Measurements from ENCODE around the gene ENO3. TPM values are rescaled to one million over a fixed set of nuclear protein-coding genes. Genes with fewer than 3 reads are reported as not detected.

The ENO3 gene
- total RNA-seq, 1 experiment from 2014 or later, result not detected

DNA sequence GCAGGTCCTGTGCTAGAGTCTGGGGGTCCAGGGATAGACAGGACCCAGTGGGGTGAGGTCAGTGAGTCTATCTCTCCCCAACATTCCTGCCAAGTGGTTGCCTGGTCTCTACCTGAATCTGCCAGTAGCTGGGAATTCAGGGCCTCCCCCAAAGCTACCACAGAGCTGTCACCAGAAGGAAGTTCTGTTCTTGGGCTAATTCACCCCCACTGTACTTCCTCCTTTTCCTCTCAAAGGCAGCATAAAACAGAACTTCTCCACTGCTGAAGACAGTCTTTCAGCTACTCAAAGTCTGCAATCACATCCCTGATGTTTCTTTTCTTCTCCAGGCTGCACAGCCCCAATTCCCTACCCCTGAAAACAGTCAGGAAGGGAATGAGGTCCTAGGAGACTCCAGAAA is 27.8 kb downstream of the ENO3 start:
- no peak for DNase-seq
- Histone ChIP-seq H3K27me3 (no peaks in the 10 kb centered on the region), H3K36me3 (peaks cover 4% of the 10 kb centered on the region; the same call in 1 of the 2 replicates), H3K9me3 (no peaks in the 10 kb centered on the region), H3K4me3 (no peak overlapping the region)

DNA sequence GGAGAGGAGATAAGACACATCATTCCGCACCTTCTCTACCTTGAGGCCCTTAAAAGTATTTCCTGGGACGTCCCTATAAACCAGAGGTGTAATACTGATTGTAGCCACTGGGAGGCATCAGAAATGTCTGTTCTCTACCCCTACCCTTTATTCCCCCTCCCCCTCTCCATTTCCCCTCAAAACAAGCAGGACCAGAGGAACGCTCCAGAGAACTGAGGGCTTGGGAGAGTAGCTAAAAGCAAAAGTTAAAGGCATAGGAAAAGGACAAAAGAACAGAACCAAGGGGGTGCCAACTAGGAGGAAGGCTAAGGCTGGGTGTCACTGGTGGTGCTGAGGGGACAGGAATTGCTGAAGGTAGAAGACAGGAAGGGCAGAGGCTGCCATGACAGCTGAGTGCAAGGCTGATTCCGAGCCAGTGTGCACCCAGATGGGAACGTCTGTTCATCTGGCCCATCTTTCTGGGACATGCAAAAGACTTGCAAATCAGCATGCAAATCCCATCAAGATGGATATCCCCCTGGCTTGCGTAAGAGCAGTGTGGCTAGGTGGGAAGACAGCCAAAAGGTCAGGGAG is 29.8 kb downstream of the ENO3 start:
- Histone ChIP-seq H3K4me3 (no peak overlapping the region), H3K36me3 (peaks cover 4% of the 10 kb centered on the region; the same call in 1 of the 2 replicates), H3K9me3 (no peaks in the 10 kb centered on the region), H3K27me3 (no peaks in the 10 kb centered on the region)
- DNase-seq, result no peak

DNA sequence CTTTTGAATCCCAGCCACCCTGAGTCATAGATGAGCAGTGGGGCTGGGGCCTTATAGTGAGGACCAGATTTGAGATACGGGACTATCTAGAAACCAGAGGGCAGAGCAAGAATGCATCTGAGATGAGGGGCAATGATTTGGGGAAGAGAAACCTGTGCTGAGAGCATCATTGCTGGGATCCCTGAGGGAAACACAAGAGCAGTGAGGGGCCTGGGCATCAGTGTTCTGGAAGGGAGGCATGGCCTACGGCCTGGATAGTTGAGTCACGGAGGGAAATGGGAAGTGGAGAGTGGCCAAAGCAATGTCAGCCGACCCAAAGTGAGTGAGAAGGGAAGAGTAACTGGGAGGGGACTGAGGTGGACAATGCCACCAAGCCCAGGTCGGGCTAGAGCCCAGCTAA is 31.4 kb downstream of the ENO3 start:
- Histone ChIP-seq H3K27me3 (no peaks in the 10 kb centered on the region), H3K4me3 (no peak overlapping the region), H3K9me3 (no peaks in the 10 kb centered on the region), H3K36me3 (peaks cover 4% of the 10 kb centered on the region; the same call in 1 of the 2 replicates)
- DNase-seq, result no peak

DNA sequence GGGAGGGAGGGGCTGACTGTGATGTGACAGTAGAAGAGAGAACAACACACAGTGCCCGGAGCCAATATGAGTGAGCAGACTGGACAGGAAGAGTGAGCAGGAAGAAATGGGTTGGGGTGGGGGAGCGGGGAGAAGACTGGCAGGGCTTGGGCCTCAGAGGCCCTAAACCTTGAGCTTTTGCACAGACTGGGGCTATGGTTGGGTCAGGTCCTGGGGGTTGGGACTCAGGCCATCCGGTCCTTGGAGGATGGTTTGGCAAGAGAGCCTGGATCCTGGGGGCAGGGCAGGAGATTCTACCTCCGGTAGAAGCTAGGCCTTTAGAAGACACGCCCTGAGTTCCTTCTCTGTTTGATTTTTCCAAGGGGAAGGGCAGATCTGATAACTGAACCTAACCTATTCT is 35.5 kb downstream of the ENO3 start:
- no peaks in the 10 kb centered on the region for H3K9me3 ChIP-seq
- H3K4me3 ChIP-seq, result peak overlapping the region; percentile 66
- no peaks in the 10 kb centered on the region for H3K36me3 ChIP-seq
- H3K27me3 ChIP-seq, result no peaks in the 10 kb centered on the region
- DNase-seq, result no peak

DNA sequence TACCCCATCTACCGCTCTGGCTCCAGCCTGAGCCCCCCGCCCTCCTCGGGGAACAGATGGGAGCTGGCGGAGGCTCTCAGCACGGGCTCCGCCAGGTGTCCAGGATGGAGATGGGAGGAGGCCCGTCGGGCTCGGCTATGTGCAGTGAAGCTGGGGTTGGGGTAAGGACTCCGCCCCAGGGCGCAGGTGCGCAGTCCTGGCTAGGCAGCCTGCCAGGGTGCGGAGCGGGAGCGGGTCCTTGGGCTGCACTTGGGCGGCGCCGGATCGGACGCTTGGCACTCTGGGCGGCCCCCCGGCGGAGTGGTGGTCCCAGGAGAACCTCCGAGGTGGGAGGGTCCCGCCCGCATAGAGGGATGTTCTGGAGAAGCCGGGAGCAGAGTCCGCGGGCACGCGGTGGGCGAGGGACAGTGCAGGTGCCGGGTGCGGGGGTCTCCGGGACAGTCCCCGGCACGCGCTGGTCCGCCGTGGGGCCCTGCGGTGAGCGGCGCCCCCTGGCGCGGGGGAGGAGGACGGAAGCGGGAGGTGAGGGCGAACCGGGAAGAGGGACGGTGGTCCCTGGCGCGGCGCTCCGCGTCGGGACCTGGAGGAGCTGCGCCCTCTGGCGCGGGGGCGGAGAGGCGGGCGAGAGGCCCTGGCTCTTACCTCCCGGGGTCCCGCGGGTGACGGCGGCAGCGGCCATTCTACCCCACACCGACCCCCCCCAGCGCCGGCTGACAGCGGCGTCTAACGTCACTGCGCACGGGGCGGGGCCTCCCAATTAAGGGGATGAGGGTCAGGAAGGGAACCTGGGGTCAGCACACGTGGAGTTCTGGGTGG is 36.2 kb downstream of the ENO3 start, which contains the start of gene CAMTA2:
Gene CAMTA2, minus strand, starts transcription at position 725 of the 816 bp plus-strand sequence. CDS start 1,453 bp downstream, outside the sequence.
- Histone ChIP-seq H3K36me3 (no peaks in the 10 kb centered on the region), H3K27me3 (no peaks in the 10 kb centered on the region), H3K4me3 (peak within 1 kb of the TSS; percentile 66), H3K9me3 (no peaks in the 10 kb centered on the region)
- DNase-seq, result peak; percentile 78

DNA sequence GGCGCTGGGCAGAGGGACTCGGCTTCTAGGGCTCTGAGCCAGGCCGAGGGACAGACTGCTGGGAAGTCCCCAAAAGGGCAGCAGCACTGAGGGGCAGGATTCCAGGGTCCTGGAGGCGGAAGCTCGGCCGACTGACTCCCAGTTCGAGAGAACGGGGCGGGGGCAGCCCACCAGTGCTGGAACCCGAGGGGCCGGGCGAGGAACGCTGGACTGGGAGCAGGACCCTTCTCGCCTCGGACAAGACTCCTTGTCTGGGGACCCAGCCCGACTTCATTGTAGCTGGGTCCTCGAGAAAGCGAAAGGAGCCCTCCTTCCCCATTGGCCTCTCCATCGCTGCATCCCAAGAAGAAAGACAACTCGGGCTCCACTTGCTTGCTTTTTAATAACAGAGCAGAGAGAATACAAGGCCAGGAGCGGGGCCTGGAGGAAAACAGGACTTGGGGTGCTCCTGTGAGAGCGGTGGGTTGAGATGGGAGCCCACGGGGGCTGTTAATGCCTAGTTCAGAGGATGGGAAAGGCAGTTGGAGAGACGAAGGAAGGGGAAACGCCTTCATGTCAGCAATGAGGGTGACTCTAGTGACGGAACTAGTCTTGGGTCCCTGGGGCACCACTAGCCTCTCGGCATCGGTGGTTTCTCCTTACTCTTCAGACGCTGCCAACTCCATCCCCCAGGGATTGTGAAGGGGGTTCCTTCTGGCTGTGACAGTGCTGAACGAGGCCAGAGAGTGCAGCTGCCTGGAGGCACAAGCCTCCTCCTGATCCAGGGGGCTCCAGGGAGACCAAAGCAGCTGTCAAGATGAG is 37.0 kb downstream of the ENO3 start:
- Histone ChIP-seq H3K27me3 (no peaks in the 10 kb centered on the region), H3K4me3 (peak overlapping the region; percentile 66), H3K9me3 (no peaks in the 10 kb centered on the region), H3K36me3 (no peaks in the 10 kb centered on the region)
- DNase-seq, result no peak

DNA sequence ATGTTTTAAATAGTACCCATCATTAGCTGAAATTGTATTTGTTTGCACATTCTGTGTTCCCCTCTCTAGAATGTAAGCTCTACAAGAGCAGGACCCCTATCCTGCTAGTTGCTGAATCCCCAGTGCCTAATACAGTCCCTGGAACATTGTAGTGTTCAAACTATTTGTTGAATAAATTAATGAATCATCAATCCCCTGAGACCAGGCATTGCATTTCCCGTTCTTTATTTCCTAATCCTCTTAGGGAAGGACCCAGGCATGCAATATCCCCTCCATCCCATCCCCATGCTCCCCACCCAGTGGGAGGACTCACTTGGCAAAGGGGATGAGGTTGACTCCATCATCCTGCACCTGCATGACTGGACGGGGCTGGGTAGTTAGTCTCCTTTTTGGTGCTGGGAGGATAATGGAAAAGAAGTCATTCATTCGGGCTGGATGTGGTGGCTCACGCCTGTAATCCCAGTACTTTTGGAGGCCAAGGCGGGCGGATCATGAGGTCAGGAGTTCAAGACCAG is 43.2 kb downstream of the ENO3 start:
- H3K4me3 ChIP-seq, result no peak overlapping the region
- no peaks in the 10 kb centered on the region for H3K36me3 ChIP-seq
- no peaks in the 10 kb centered on the region for H3K27me3 ChIP-seq
- no peaks in the 10 kb centered on the region for H3K9me3 ChIP-seq
- DNase-seq, result no peak

DNA sequence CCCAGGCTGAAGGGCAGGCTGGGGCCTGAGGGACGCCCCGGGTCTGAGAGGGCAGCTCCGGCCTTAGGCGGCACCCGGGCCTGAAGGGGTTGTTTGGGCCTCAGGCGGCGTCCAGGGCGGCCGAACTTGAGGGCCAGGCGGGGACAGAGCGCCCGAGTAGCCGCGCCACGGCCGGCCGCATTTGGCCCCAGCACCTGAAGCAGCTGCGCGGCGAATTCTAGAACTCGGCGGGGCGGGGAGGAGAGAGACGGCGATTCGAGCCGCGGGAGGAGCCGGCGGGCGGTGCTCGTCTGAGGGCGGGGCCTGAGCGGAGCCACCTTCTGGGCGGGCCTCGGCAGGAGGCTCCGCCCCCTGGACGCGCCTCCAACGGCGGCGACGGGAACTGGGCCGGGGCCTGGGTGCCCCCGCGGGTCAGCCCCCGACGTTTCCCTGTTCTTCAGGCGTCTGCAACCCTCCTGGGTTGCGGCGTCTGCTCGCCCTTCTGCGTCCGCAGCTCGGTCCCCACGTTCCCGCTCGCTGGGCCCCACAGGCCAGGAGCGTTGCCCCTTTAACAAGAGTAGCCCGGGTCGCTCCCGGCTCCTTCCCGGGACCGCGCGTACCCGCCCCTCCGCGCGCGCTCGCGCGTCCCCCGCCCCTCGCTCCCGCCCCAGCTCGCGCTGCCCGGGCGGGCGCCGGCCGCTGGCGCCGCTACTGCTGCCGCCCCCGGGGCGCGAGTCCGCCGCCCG is 46.5 kb downstream of the ENO3 start, which contains the start of the genes INCA1 and KIF1C:
Gene INCA1, minus strand, starts transcription at position 221 of the 725 bp plus-strand sequence. CDS start 3,085 bp downstream, outside the sequence.
Gene KIF1C, plus strand, starts transcription at position 649 of the 725 bp plus-strand sequence. CDS start 2,297 bp downstream, outside the sequence.
- DNase-seq, result peak; percentile 82
- Histone ChIP-seq H3K27me3 (no peaks in the 10 kb centered on the region), H3K9me3 (no peaks in the 10 kb centered on the region)

DNA sequence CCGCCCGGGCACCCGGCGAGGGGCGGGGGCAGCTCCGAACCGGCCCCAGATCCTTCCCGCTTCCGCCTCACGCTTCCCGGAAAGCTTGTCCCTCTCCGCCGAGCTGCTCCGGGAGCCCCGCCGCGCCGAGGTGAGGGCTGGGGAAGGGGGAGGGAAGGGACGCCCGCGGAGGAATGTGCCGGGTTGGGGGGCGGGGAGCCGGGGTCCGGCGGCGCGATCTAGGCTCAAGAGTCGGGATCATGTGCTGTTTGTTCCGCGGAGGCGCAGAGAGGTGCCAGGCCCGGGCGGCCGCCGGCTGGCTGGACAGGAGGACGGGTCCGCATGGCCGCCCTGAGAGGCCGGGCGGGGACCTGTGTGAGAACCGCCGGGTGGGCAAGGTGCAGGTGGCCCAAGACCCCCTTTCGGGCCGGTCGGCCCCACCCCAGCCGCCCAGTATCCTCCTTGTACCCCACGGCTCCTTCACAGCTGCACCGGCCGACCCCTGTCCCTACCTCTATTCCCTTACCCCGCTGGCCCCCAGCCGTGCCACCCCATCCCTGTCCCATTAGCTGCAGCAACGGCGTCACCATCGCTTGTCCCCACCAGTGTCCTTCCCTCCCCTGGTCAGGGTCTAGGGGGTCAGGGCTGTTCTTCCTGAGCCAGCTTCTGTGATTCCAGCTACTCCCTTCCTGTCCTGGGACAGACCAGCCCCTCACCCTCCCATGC is 47.3 kb downstream of the ENO3 start:
- no peaks in the 10 kb centered on the region for H3K27me3 ChIP-seq
- H3K4me3 ChIP-seq, result peak overlapping the region; percentile 66
- peak; percentile 6 for DNase-seq
- H3K9me3 ChIP-seq, result no peaks in the 10 kb centered on the region
- peaks cover 17% of the 10 kb centered on the region for H3K36me3 ChIP-seq

More for the DNA sequence above, 46.5 kb downstream of the ENO3 start, which contains the start of the genes INCA1 and KIF1C:
- peaks cover 15% of the 10 kb centered on the region; the same call in 1 of the 2 replicates for H3K36me3 ChIP-seq
- H3K4me3 ChIP-seq, result peak within 1 kb of the TSS; percentile 66

DNA sequence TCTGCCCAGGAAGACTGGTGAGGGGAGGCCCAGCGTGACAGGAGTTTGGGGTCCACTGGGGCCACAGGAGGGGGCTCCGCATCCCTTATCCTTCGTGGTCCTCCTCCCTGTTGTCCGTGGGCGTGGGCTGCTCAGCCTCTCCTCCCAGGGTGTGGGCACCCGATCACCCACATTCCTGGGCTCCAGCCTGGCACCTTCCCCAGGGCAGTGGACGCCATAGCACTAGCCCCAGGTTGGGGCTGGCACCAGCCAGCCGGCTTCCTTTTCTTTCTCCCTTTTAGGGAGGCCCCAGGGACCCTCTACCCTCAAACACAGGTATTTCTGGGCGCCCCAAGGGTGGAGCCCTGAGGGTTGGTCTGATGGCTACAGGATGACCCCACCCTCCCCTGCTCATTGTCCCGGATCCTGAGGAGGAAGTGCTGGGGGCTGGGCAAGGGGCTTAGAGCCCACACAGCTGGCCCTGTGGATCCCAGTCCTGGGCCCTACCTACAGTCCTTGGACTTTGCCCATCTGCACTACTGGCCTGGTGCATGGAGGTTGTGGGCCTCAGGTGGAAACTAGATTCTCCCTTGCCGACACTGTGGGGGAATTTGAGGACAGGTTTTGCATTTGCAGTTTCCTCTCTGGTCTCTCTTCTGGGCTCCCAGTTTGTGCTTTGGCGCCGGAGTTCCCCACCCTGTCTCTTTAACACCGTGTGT is 48.0 kb downstream of the ENO3 start:
- H3K27me3 ChIP-seq, result no peaks in the 10 kb centered on the region
- peak overlapping the region; percentile 66 for H3K4me3 ChIP-seq
- peak; percentile 19 for DNase-seq
- H3K9me3 ChIP-seq, result no peaks in the 10 kb centered on the region
- H3K36me3 ChIP-seq, result peaks cover 23% of the 10 kb centered on the region

DNA sequence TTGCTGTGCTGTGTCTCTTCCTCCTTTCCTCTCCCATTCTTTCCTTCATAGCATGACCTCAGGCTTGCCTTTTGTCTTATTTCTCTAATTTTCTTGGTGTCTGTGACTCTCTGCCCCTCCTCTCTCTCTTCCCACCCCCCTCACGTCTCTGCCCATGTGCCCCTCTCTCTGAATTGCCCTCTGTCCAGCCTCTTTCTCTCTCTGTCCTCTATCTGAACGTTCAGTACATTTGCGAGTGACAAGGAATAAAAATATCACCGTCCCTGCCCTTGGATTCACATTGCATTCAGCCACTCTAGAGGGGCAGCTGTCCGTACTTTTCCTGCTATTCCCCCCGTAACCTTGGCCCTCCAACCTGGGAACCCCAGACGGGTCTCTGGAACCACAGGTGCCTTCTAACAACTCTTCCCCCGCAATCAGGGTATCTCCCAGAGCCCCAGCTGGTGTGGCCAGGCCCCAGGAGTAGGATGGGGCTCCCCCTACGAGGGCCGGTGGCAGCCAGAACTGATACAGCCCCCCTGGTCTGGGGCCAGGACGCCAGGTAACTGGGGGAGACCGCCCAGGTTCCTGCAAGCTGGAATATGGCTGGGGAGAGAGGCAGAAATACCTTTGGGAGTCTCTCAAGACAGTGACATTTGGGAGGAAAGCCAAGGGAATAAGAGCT is 48.6 kb downstream of the ENO3 start:
- DNase-seq, result no peak
- no peaks in the 10 kb centered on the region for H3K9me3 ChIP-seq
- peak overlapping the region; percentile 66 for H3K4me3 ChIP-seq
- H3K27me3 ChIP-seq, result no peaks in the 10 kb centered on the region
- peaks cover 29% of the 10 kb centered on the region for H3K36me3 ChIP-seq

DNA sequence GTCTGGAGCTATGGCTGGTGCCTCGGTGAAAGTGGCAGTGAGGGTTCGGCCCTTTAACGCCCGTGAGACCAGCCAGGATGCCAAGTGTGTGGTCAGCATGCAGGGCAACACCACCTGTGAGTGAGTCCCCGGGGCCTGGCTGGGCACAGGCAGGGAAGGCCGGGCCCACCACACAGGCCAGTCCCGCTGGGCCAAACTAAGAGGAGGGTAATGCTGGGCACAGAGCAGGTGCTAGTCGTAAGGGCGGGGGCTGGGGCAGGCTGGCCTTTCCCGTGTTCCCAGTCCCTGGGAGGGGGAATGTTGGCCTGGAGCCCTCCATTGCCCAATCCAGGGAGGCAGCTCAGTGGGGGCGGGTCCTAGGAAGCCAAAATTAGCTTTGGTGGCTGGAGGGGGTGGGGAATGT is 49.3 kb downstream of the ENO3 start:
- Histone ChIP-seq H3K36me3 (peaks cover 36% of the 10 kb centered on the region), H3K4me3 (no peak overlapping the region), H3K27me3 (no peaks in the 10 kb centered on the region), H3K9me3 (no peaks in the 10 kb centered on the region)
- no peak for DNase-seq

DNA sequence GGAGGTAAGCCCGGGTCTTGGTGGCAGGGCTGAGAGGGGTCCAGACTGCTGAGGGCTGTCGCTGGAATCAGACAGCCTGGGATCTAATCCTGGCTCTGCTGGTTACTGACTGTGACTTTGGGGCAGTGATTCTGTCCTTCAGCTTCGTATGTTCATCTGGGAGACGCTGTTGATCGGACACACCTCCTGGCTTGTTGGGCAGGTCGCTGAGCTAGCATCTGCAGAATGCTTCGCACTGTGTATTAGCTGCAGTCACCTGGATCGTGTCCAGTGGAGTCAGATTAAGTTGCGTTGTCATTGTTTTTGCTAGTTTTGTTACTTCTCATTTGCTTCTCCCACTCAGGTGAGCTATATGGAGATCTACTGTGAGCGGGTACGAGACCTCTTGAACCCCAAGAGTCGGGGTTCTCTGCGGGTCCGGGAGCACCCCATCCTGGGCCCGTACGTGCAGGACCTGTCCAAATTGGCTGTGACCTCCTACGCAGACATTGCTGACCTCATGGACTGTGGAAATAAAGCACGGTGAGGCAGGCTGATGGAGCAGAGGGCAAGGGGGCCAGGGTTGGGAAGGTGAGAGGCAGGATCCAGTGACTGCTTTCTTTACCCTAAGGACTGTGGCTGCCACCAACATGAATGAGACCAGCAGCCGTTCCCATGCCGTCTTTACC is 51.3 kb downstream of the ENO3 start:
- Histone ChIP-seq H3K4me3 (no peak overlapping the region), H3K9me3 (no peaks in the 10 kb centered on the region), H3K36me3 (peaks cover 38% of the 10 kb centered on the region), H3K27me3 (no peaks in the 10 kb centered on the region)
- DNase-seq, result no peak

DNA sequence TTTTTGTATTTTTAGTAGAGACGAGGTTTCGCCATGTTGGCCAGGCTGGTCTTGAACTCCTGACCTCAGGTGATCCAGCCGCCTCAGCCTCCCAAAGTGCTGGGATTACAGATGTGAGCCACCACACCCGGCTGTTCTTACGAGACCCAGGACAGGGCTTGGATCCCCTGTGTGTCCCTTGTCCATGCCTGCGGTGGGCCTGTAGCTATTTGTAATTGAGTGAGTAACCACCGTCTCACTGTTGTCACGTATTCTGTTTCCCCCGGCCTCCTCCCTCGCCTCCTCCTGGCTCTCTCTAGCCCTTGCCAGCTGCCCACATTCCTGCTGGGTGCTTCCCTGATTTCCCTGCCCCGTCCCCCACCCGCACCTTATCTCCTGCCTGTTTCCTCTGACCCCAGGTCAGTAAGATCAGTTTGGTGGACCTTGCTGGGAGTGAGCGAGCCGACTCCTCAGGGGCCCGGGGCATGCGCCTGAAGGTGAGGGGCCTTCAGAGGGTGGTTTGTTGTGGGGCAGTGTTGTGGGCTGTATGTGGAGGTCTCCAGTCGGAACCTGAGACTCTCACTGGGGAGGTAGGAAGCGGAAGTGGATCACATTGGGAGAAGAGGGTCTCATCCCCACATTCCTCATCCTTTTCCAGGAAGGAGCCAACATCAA is 52.4 kb downstream of the ENO3 start:
- no peaks in the 10 kb centered on the region for H3K9me3 ChIP-seq
- no peak overlapping the region for H3K4me3 ChIP-seq
- H3K27me3 ChIP-seq, result no peaks in the 10 kb centered on the region
- peaks cover 38% of the 10 kb centered on the region for H3K36me3 ChIP-seq
- no peak for DNase-seq

Measured in MG63 (cell line).